PC-9 (cell line): ENCODE data around the gene TCF4.

Experiments used
- EZH2 ChIP-seq: fragments of 200-600 bp; sonication (generic); IDR thresholded peaks from 2 replicates; pipeline ENCODE4 v1.8.0; 2017; ENCODE audit warnings: antibody characterized with exemption, low read depth
- TF ChIP-seq, protein P1 (sequence below): fragments of 200-600 bp; sonication (generic); conservative IDR thresholded peaks from 2 replicates; pipeline ENCODE4 v1.6.1; 2017; ENCODE audit warnings: mixed run types, antibody characterized with exemption, mild to moderate bottlenecking, moderate library complexity

DNA sequence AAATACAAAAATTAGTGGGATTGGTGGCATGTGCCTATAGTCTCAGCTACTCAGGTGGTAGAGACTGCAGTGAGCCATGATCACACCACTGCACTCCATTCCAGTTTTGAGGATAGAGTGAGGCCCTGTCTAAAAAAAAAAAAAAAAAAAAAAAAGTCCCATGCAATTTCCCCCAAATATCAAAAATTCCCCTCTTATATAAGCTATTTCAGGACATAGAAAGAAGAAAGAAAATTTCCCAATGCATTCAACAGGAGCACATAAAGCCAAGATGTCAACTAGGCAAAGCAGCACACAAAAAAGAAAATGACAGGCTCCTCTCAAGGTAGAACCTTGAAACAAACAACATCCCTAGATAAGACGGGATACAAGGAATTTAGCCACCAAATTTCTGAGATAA lies 213.3 kb downstream of the TCF4 start:
- TF ChIP-seq, protein P1, sequence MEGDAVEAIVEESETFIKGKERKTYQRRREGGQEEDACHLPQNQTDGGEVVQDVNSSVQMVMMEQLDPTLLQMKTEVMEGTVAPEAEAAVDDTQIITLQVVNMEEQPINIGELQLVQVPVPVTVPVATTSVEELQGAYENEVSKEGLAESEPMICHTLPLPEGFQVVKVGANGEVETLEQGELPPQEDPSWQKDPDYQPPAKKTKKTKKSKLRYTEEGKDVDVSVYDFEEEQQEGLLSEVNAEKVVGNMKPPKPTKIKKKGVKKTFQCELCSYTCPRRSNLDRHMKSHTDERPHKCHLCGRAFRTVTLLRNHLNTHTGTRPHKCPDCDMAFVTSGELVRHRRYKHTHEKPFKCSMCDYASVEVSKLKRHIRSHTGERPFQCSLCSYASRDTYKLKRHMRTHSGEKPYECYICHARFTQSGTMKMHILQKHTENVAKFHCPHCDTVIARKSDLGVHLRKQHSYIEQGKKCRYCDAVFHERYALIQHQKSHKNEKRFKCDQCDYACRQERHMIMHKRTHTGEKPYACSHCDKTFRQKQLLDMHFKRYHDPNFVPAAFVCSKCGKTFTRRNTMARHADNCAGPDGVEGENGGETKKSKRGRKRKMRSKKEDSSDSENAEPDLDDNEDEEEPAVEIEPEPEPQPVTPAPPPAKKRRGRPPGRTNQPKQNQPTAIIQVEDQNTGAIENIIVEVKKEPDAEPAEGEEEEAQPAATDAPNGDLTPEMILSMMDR = no peak
- TF ChIP-seq EZH2 = no peak
